K562 (cell line): Measurements from ENCODE around the gene SH3GL3. TPM values are rescaled to one million over a fixed set of nuclear protein-coding genes. Genes with fewer than 3 reads are reported as not detected.

Source experiments
- MECOM ChIP-seq: fragments of 250-450 bp; sonication (Bioruptor Pico); IDR thresholded peaks from 2 replicates; pipeline ENCODE4 v1.8.0; 2022; ENCODE audit warnings: inconsistent platforms
- NR0B1 ChIP-seq: fragments of 450-650 bp; IDR thresholded peaks from one replicate; pipeline ENCODE4 v1.6.1; 2018; ENCODE audit warnings: mild to moderate bottlenecking, moderate library complexity; ENCODE audit not compliant: partially characterized antibody
- PATZ1 ChIP-seq: fragments of 250-450 bp; sonication (Bioruptor Pico); IDR thresholded peaks from 2 replicates; pipeline ENCODE4 v1.5.0; 2020; ENCODE audit warnings: mild to moderate bottlenecking, borderline replicate concordance
- ZNF395 ChIP-seq: fragments of 200-800 bp; sonication (Bioruptor generic); IDR thresholded peaks from 2 replicates; pipeline ENCODE4 v1.6.1; 2017; ENCODE audit warnings: missing genetic modification characterization, missing compliant biosample characterization
- polyA plus RNA-seq, 8 experiments: library from polyadenylated mRNA; depleted of rRNA in 4 of 8; stranded (reverse) in 5 of 8; unstranded in 3 of 8; fragments of >200 nt; fragmentation: Nextera tagmentation in 2 of 8; fragmentation: Illumina TruSeq in 1 of 8; extraction: Ambion mirVana in 2 of 8; extraction: Trizol in 1 of 8; gene quantifications; 2 replicates each; pipeline versions ENCODE4 v1.2.1 to v1.2.3, GENCODE V29; 2011 to 2014; ENCODE audit warnings: inconsistent platforms in 1 of 8, missing spikeins in 1 of 8
- total RNA-seq, 7 experiments: library from RNA; depleted of rRNA in 6 of 7; stranded (reverse); fragments of >200 nt in 6 of 7; fragmentation: Illumina TruSeq in 2 of 7; extraction: Trizol in 2 of 7; gene quantifications; 2 replicates each; pipeline versions ENCODE4 v1.2.1 to v1.2.3, GENCODE V29; 2011 to 2021; ENCODE audit warnings: low replicate concordance in 1 of 7

SH3GL3 gene
- total and polyA plus RNA-seq, 9 of the 15 experiments (the other 6 are each of a cell fraction or from before 2014, with no cell fraction given) = 3.9 to 16.0 (median 9.7) TPM

- TF ChIP-seq PATZ1 (CRISPR knock-in tag) (no peak), MECOM (no peak), NR0B1 (no peak), ZNF395 (CRISPR knock-in tag) (no peak)
- TF ChIP-seq, all 486 proteins: peak for 0
These were observed 29.6 kb downstream of the SH3GL3 start (continued) for GRCh38 chr15:83476708-83477107.
